Inferior parietal cortex (tissue), 1 donor: ENCODE measurements around the gene DMD.
"Not testable (repeated sequence)": the region's sequence is repeated elsewhere in the genome, so short reads cannot be mapped to it uniquely, and the experiment has no call there.

Experiments used
- DNase-seq: peaks from one replicate; pipeline ENCODE4 v3.0.0-alpha.2; 2016; ENCODE audit errors: extremely low spot score

DMD gene

DNA sequence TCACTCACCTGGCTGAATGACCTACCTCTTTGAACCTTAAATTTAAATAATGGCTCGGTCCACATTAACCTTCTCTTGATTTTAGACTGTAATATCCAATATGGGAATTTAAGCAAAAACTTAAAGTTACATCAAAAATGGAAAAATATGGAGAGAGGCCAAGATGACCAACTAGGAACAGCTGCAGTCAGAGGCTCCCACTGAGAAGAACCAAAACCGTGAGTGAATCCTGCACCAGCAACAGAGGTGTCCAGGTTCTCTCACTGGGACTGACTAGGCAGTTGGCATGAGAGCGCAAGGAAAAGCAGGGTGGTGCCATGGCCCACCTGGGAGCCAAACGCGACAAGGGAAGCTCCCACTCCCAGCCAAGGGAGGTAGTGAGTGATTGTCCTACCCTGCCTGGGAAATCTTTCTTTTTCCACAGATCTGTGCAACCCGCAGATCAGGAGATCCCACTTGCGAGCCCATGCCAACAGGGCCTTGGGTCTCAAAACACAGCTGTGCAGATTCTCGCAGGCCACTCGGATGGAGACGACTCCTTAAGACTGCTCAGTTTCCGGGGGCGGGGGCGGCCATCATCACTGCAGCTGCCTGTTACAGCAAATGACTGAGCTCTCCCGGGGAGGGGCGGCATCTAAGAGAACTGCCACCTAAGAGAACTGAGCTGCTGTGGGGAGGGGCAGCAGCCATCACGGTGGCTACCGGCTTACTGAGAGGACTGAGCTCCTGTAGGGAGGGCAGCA is 343.4 kb downstream of the DMD start:
- no peak for DNase-seq

- DNase-seq: no peak
These were observed 359.1 kb downstream of the DMD start for GRCh38 chrX:32852203-32852602.

DNA sequence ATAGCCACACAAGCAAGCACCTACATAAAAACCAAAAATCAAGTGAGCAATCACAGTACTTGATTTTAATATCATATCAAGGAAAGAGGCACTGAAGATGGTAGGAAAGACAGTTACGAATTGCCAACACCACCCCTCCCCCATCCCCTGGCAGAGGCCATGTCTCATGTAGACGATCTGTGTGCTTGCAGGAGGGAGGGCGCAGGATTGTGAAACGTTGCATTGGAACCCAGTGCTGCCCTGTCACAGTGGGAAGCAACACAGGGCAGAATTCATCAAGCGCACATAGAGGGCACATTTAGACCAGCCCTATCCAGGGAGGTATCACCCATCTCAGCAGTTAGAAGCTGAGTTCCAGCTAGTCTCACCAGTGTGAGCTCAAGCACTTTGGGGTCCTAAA is 359.8 kb downstream of the DMD start:
- no peak for DNase-seq

- no peak for DNase-seq
These were observed 363.4 kb downstream of the DMD start for GRCh38 chrX:32847921-32848320.

DNA sequence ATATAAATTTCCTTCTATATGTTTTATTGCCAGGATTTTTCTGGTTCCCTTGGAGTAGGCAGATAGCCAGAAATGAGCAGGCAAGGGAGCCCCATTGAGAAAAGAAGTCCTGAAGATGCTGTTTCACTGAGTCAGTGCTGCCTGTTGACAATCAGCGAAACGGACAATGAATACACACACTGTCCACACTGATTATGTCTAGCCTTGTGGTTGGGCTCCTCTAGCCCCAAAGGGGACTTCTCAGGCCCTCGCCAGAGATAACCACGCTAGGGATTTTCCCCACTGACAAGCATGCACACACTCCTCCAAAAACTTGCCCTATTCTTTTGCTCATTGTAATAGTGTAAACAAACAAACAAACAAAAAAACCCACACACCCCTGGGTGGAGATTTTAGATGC is 369.3 kb downstream of the DMD start:
- no peak for DNase-seq

DNA sequence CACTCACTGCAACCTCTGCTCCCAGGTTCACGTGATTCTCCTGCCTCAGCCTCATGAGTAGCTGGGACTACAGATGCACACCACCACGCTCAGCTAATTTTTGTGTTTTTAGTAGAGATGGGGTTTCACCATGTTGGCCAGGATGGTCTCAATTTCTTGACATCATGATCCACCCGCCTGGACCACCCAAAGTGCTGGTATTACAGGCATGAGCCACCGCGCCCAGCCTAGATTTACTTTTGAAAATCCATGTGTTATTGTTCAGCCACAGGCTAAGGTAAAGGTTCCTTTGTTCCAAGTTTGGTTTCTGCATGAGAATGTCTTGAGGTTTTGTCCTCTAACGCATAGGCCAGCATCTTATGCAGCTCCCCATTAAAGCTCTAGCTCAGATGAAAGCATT is 371.6 kb downstream of the DMD start:
- DNase-seq: no peak

- no peak for DNase-seq
These were observed 386.3 kb downstream of the DMD start for GRCh38 chrX:32825009-32825408.

- no peak for DNase-seq
These were observed 407.3 kb downstream of the DMD start for GRCh38 chrX:32804034-32804433.

GRCh38 chrX:32798990-32799389 is 412.4 kb downstream of the DMD start:
- no peak for DNase-seq

DNA sequence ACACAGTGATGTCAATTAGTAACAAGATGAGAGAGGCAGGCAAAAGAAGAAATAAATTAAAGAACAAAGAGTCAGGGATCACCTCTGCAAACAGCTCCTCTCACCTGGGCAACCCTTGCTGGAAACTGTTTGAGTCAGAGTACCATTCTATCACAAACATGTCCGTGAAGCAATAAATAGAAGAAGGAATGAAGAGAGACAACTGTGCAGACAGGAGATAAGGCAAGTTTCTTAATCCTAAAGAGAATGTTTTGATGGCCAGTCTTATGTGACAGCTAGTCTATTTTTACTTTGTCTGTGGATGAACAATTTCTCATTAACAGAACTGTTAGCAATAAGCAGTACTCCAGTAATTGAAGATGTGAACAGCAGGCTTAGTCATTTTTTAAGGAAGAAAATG is 422.4 kb downstream of the DMD start:
- DNase-seq: no peak

DNA sequence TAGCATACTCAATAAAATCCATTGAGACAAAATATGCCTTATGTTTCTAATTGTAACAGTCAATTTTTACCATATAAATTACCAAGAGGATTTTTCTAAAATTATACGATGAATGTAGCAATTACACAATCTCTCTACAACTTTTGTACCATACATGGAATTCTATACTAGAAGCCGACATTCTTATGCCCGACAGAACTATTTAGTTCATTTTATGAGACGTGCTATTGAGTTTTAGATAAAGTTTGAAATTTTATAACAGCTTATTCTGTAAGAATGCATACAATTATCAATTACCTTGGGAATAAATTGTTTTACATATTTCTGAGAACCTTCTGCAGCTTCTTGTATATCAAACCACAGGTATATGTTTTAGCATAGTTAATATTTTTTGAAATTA is 431.2 kb downstream of the DMD start:
- no peak for DNase-seq

DNA sequence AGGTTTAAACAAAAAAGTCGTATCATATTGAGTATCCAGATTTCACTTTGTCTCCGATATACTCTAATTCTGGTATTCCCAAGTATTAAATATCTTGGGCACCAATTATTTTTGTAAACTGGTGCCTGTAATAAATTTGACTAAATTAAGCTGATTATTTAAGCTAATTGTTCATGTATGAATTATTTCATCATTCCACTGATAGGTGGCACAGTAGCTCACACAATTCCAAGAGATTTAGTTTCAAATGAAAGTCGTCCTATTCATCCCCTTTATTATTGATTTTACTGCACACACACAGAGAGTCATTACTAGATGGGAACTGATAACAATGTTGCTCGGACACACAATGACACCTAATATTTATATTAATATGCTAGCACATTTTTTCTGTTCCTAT is 432.4 kb downstream of the DMD start:
- DNase-seq: no peak

GRCh38 chrX:32774966-32775365 is 436.4 kb downstream of the DMD start:
- no peak for DNase-seq

DNA sequence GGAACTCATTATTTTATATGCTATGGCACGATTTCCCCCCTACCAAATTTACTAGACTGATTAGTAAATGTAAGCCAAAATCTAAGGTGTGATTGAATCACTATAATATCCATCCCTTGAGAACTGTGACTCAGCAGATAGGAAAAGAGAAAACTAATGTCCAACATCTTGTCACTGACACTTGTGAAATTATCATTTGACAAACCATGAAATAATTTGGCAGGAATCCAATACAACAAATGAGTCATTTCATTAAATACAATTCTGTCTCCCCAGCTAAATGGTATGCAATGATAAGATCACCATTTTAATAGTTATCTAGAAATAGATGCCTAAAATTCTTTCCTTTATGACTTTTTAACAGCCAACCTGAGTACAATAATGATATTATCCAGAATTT is 462.3 kb downstream of the DMD start:
- DNase-seq: no peak

GRCh38 chrX:32745323-32745722 is 466.0 kb downstream of the DMD start:
- DNase-seq: no peak

DNA sequence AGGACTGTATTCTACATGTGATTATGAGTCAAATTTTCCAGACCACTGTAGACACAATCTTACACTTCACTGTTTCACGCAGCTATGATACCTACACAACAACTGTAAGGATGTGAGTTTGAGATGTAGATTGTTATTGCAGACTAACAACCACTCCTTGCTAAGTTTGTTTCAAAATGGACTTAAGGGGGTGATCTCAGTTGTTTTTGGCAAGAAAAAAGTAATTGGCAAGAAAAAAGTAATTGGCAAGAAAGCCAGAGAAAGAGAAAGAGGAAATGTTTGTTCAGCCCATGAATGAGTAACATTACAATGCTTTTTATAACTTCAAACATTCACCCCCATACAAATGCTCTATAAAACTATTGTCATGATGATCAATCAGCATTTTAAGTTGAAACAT is 466.4 kb downstream of the DMD start:
- DNase-seq: no peak

DNA sequence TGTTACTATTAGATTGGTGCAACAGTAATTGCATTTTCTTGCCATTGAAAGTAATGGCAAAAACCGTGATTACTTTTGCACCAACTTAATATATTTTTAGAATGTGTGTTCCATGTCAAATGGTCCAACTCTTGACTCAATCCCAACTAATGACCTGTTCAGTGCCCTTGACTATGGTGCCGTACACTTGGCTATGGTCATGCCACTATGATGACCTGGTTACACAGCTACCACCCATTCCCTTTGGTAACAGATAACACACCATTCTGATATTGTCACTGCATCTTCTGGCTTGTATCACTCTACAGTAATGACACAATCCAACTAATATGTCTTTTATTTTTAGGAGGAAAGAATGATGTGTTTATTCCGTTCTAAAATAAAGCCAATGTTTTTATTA is 469.4 kb downstream of the DMD start:
- no peak for DNase-seq

GRCh38 chrX:32708542-32708941 is 502.8 kb downstream of the DMD start:
- DNase-seq: no peak

GRCh38 chrX:32705385-32705784 is 506.0 kb downstream of the DMD start:
- not testable (repeated sequence) for DNase-seq

GRCh38 chrX:32687379-32687778 is 524.0 kb downstream of the DMD start:
- no peak for DNase-seq

DNA sequence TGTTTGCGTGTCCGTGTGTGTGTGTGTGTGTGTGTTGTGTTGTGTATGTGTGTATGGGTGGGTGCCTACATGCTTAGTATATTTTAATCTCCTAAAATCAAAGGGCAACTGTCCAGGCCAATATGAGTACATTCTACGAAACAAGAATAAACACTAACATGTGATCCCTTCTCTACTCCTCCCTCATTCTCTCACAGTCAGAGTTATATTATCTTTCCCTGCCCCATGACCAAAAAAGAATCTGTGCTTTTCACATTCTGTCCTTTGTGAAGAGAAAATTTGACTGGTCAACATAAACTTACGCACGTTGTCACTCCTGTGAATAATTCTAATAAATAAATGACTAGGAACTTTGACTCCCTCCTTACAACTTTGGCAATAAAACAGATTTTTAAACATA is 532.9 kb downstream of the DMD start:
- no peak for DNase-seq

- DNase-seq: peak; percentile 27
These were observed 538.2 kb downstream of the DMD start for GRCh38 chrX:32673193-32673592.

- no peak for DNase-seq
These were observed 548.8 kb downstream of the DMD start for GRCh38 chrX:32662516-32662915.
